Measurements from ENCODE around the gene CDH18. TPM values are rescaled to one million over a fixed set of nuclear protein-coding genes. Genes with fewer than 3 reads are reported as not detected.
A peak's percentile ranks its signal among the peaks of the same experiment; 100 is the strongest.

The CDH18 gene
- total RNA-seq, 1 experiment from 2014 or later: 0.15 TPM

DNA sequence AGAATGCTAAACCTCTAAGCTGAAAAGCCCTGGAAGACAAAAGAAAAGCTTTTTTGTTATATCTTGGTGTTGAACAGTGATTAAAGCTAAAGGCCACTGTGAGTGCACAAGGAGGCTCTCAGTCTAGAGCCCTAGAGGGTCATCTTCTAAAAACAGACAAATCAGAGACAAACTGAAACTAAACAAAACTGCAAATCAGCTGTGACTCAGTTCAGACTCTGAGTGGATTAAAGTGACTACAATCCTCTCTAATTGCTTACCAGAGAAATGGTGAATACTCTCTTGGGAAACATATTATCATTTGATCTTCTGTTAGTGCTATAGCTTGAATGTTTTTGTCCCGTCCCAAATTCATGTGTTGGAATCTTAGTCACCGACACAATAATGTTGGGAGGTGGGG lies 491.9 kb downstream of the CDH18 start:
- Histone ChIP-seq H3K9me3 (ENCODE audit: low read length) (no peaks in the 10 kb centered on the region), H3F3A (ENCODE audit: low read length, unreplicated experiment) (no peaks in the 10 kb centered on the region), H3K4me3 (ENCODE audit: low read length) (no peak overlapping the region), H3K36me3 (ENCODE audit: low read depth, low read length) (no peaks in the 10 kb centered on the region), H4K20me1 (ENCODE audit: low read length) (no peaks in the 10 kb centered on the region), H2AFZ (ENCODE audit: low read length) (peak overlapping the region; percentile 10; the same call in 1 of the 2 replicates), H3K79me2 (ENCODE audit: low read length) (no peaks in the 10 kb centered on the region), H3K9ac (ENCODE audit: low read length) (no peak overlapping the region), H3K4me1 (ENCODE audit: insufficient read depth, low read length) (peaks cover 9% of the 10 kb centered on the region), H3K27me3 (ENCODE audit: low read length) (no peaks in the 10 kb centered on the region), H3K27ac (ENCODE audit: low read length) (no peak overlapping the region), H3K9me2 (replicated peaks; ENCODE audit: low read length) (no peaks in the 10 kb centered on the region), H3K4me2 (ENCODE audit: low read length) (no peak overlapping the region)
- ATAC-seq (no peak), DNase-seq (no peak)
- intact Hi-C loops (cut with micrococcal nuclease): no loop called here
- no TSS peak for BruUV-seq (replicated peaks)
- TF ChIP-seq EZH2phosphoT487 (IDR thresholded peaks at IDR 0.05; ENCODE audit: borderline replicate concordance, low read length) (no peak), EZH2 (IDR thresholded peaks at IDR 0.05; ENCODE audit: low read length, unreplicated experiment) (no peak), CTCF (conservative IDR thresholded peaks at IDR 0.05; ENCODE audit: low read depth, low read length) (no peak)
- ChIA-PET CTCF (no interaction called here), POLR2A (ENCODE audit: unreplicated experiment) (no interaction called here)

DNA sequence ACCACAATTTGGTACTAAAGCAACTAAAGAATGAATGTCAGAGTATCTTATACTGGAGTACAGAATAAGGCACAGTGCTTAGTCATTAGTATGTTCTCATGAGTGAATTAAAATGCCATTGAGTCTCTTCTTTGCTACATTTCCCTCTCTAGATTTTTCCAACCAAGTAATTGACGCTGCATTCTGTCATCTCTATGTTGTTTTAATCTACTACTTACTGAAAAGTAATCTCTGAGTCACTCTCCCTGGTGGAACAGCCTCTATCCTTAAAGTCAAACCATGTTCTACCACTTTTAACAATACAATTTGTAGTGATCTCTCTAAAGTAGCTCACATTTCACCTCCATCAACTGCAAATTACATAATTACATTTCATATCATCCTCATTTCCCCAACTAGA lies 495.1 kb downstream of the CDH18 start:
- POLR2A ChIA-PET (ENCODE audit: unreplicated experiment): no interaction called here

GRCh38 chr5:19488786-19489185 lies 499.2 kb downstream of the CDH18 start:
- DNase-seq (no peak), ATAC-seq (no peak)
- H3K36me3 ChIP-seq (ENCODE audit: low read depth, low read length): no peaks in the 10 kb centered on the region
- H2AFZ ChIP-seq (ENCODE audit: low read length): no peak overlapping the region
- no peak overlapping the region for H3K4me2 ChIP-seq (ENCODE audit: low read length)
- ChIA-PET POLR2A (ENCODE audit: unreplicated experiment) (no interaction called here), CTCF (no interaction called here)
- no peak overlapping the region for H3K4me3 ChIP-seq (ENCODE audit: low read length)
- H3K27ac ChIP-seq (ENCODE audit: low read length): no peak overlapping the region
- no TSS peak for BruUV-seq (replicated peaks)
- H3K27me3 ChIP-seq (ENCODE audit: low read length): no peaks in the 10 kb centered on the region
- no peaks in the 10 kb centered on the region for H4K20me1 ChIP-seq (ENCODE audit: low read length)
- H3K9ac ChIP-seq (ENCODE audit: low read length): no peak overlapping the region
- no peaks in the 10 kb centered on the region for H3K79me2 ChIP-seq (ENCODE audit: low read length)
- H3K9me2 ChIP-seq (replicated peaks; ENCODE audit: low read length): no peaks in the 10 kb centered on the region
- TF ChIP-seq CTCF (conservative IDR thresholded peaks at IDR 0.05; ENCODE audit: low read depth, low read length): no peak
- no peak for TF ChIP-seq EZH2phosphoT487 (IDR thresholded peaks at IDR 0.05; ENCODE audit: borderline replicate concordance, low read length)
- TF ChIP-seq EZH2 (IDR thresholded peaks at IDR 0.05; ENCODE audit: low read length, unreplicated experiment): no peak
- no peaks in the 10 kb centered on the region for H3F3A ChIP-seq (ENCODE audit: low read length, unreplicated experiment)
- no peaks in the 10 kb centered on the region for H3K4me1 ChIP-seq (ENCODE audit: insufficient read depth, low read length)
- intact Hi-C loops (cut with micrococcal nuclease): no loop called here
- no peaks in the 10 kb centered on the region for H3K9me3 ChIP-seq (ENCODE audit: low read length)

More for the DNA sequence above, 495.1 kb downstream of the CDH18 start:
- no peaks in the 10 kb centered on the region for H3F3A ChIP-seq (ENCODE audit: low read length, unreplicated experiment)
- H2AFZ ChIP-seq (ENCODE audit: low read length): no peak overlapping the region
- no peaks in the 10 kb centered on the region for H3K27me3 ChIP-seq (ENCODE audit: low read length)
- no peak overlapping the region for H3K9ac ChIP-seq (ENCODE audit: low read length)
- intact Hi-C loops (cut with micrococcal nuclease): no loop called here
- H3K36me3 ChIP-seq (ENCODE audit: low read depth, low read length): no peaks in the 10 kb centered on the region
- H4K20me1 ChIP-seq (ENCODE audit: low read length): no peaks in the 10 kb centered on the region
- CTCF ChIA-PET: no interaction called here
- DNase-seq: no peak
- no peak for ATAC-seq
- BruUV-seq (replicated peaks): no TSS peak
- no peaks in the 10 kb centered on the region for H3K4me1 ChIP-seq (ENCODE audit: insufficient read depth, low read length)
- no peaks in the 10 kb centered on the region for H3K9me2 ChIP-seq (replicated peaks; ENCODE audit: low read length)
- no peak for TF ChIP-seq CTCF (conservative IDR thresholded peaks at IDR 0.05; ENCODE audit: low read depth, low read length)
- no peak overlapping the region for H3K4me3 ChIP-seq (ENCODE audit: low read length)
- H3K27ac ChIP-seq (ENCODE audit: low read length): no peak overlapping the region
- no peaks in the 10 kb centered on the region for H3K79me2 ChIP-seq (ENCODE audit: low read length)
- H3K9me3 ChIP-seq (ENCODE audit: low read length): no peaks in the 10 kb centered on the region
- no peak overlapping the region for H3K4me2 ChIP-seq (ENCODE audit: low read length)
